ENCODE data around the gene DCDC2. TPM values are rescaled to one million over a fixed set of nuclear protein-coding genes. Genes with fewer than 3 reads are reported as not detected.
"Not testable (repeated sequence)": the region's sequence is repeated elsewhere in the genome, so short reads cannot be mapped to it uniquely, and the experiment has no call there.

Gene DCDC2
- total RNA-seq, 1 donor from 2014 or later, result 5.3 TPM

GRCh38 chr6:24205020-24205492 is 152.8 kb downstream of the DCDC2 start:
- Histone ChIP-seq H3K4me1 (no peaks in the 10 kb centered on the region), H3K27ac (no peak overlapping the region), H3K4me3 (no peak overlapping the region), H3K9me3 (no peaks in the 10 kb centered on the region), H3K36me3 (no peaks in the 10 kb centered on the region), H3K27me3 (no peaks in the 10 kb centered on the region)
- ATAC-seq (no peak), DNase-seq (no peak)
- peak; percentile 59 for TF ChIP-seq CTCF (IDR thresholded peaks at IDR 0.05)
- intact Hi-C loops (cut with DNase I), result no loop called here

- H3K4me3 ChIP-seq; H3K36me3 ChIP-seq; H3K9me3 ChIP-seq; DNase-seq; H3K27ac ChIP-seq; ATAC-seq; H3K4me1 ChIP-seq; H3K27me3 ChIP-seq; intact Hi-C loops (cut with DNase I): not testable (repeated sequence)
These were observed 153.7 kb downstream of the DCDC2 start for GRCh38 chr6:24204113-24204512.

GRCh38 chr6:24197892-24198291 is 160.0 kb downstream of the DCDC2 start:
- Histone ChIP-seq H3K27ac (no peak overlapping the region), H3K36me3 (no peaks in the 10 kb centered on the region), H3K4me3 (no peak overlapping the region), H3K27me3 (no peaks in the 10 kb centered on the region), H3K9me3 (no peaks in the 10 kb centered on the region), H3K4me1 (no peaks in the 10 kb centered on the region)
- no peak for TF ChIP-seq CTCF (IDR thresholded peaks at IDR 0.05)
- DNase-seq (no peak), ATAC-seq (no peak)
- intact Hi-C loops (cut with DNase I), result no loop called here

- no peak for TF ChIP-seq CTCF (IDR thresholded peaks at IDR 0.05)
- intact Hi-C loops (cut with DNase I), result no loop called here
- H3K27ac ChIP-seq, result no peak overlapping the region
- no peaks in the 10 kb centered on the region for H3K36me3 ChIP-seq
- no peak overlapping the region for H3K4me3 ChIP-seq
- no peaks in the 10 kb centered on the region for H3K27me3 ChIP-seq
- ATAC-seq, result peak; percentile 49
- H3K4me1 ChIP-seq, result no peaks in the 10 kb centered on the region
- H3K9me3 ChIP-seq, result no peaks in the 10 kb centered on the region
- no peak for DNase-seq
These were observed 161.8 kb downstream of the DCDC2 start for GRCh38 chr6:24195836-24196597.

GRCh38 chr6:24194978-24195700 is 162.7 kb downstream of the DCDC2 start:
- no peak overlapping the region for H3K27ac ChIP-seq
- no peaks in the 10 kb centered on the region for H3K27me3 ChIP-seq
- DNase-seq (no peak), ATAC-seq (peak; percentile 64)
- H3K4me3 ChIP-seq, result no peak overlapping the region
- no peaks in the 10 kb centered on the region for H3K4me1 ChIP-seq
- no peaks in the 10 kb centered on the region for H3K9me3 ChIP-seq
- no peak for TF ChIP-seq CTCF (IDR thresholded peaks at IDR 0.05)
- no peaks in the 10 kb centered on the region for H3K36me3 ChIP-seq
- intact Hi-C loops (cut with DNase I), result no loop called here

- intact Hi-C loops (cut with DNase I), result no loop called here
- Histone ChIP-seq H3K27me3 (no peaks in the 10 kb centered on the region), H3K27ac (no peak overlapping the region), H3K9me3 (no peaks in the 10 kb centered on the region), H3K36me3 (no peaks in the 10 kb centered on the region), H3K4me3 (no peak overlapping the region), H3K4me1 (no peaks in the 10 kb centered on the region)
- no peak for TF ChIP-seq CTCF (IDR thresholded peaks at IDR 0.05)
- ATAC-seq (no peak), DNase-seq (no peak)
These were observed 164.5 kb downstream of the DCDC2 start for GRCh38 chr6:24193364-24193763.
